Measurements from ENCODE around the gene DNTT.

The DNTT gene

DNA sequence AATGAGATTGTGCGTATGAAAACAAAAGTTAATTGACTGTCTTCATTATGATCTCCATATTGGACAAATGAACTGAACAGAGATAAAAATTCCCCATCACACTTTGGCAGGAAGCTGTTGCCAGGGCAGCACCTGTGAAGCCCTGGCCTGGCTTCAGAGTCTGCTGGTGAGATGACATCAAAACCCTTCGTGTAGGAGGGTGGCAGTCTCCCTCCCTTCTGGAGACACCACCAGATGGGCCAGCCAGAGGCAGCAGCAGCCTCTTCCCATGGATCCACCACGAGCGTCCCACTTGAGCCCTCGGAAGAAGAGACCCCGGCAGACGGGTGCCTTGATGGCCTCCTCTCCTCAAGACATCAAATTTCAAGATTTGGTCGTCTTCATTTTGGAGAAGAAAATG lies at the start of gene DNTT:
DNTT (plus strand) TSS at position 205 of the 400 bp plus-strand sequence; CDS start at position 269, 64 bp downstream.
- no peak for DNase-seq (ENCODE audit: low read depth)

DNA sequence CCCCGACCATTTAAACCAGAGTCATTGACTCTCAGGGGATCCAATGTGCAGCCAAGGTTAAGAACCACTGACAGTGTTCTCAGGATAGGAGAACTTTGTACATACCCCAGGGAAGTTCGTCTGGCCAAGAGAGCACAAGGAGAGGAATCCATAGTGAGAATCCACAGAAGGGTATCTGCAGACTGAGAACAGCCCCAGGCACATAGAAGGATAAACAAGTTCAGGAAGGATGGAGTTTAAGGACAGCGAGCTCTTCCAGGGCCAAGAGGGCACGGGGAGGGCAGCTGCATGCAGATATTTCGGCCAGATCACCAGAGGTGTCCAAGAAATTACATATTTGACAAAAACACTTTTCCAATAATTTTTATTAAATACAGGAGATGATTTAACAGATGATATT lies 49.3 kb upstream of the DNTT start:
- no peak for DNase-seq (ENCODE audit: low read depth)

DNA sequence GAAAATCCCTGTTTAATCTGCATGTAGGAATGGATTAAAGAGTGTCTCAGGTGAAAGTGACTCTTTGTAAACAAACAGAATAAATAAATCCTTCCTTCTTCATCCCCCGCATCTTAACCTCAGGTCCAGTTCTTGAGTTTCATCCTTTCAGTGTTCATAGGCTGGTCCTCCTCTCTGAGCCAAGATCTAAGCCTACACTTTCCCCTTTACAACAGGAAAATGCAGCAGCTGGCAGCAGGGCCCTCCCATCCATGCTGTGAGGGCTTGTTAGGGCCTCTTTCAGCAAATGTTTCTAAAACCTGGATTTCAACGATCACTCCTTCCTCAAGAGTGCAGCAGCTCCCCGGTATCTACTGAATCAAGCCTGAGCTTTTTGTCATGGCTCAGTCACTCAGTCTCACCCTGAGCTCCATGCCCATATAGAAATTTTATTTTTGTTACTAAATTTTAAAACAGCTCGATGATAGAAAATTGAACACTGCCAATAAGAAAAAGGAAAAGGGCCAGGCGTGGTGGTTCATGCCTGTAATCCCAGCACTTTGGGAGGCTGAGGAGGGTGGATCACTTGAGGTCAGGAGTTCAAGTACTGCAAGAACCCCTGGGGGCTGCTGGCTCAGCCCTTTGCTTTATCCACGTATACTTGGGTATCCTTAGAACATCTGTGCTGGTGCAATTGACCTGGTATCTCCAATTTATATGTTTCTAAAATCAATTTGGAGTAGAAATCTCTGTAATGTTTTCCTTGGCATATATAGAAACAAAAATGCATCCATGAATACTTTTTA lies 48.5 kb upstream of the DNTT start:
- DNase-seq (ENCODE audit: low read depth), result no peak

DNA sequence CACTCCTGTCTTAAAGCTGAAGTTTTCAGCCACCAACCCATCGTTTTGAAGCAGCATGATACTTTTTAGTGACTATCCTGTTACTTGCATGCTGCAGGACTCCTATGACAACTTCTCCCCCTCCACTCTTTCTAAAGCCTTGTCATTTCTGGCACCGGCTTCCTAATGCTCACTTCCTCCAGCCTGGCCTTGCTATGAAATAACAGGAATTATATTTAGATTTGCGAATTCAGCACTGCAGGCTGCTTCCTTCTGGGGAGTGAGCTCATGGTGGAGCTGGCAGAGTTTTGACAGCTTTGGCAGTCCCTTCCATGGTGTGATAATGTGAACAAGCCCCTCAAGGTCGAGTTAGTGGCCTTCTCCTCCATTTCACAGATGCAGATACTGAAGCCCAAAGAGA lies 46.3 kb upstream of the DNTT start:
- no peak for DNase-seq (ENCODE audit: low read depth)

DNA sequence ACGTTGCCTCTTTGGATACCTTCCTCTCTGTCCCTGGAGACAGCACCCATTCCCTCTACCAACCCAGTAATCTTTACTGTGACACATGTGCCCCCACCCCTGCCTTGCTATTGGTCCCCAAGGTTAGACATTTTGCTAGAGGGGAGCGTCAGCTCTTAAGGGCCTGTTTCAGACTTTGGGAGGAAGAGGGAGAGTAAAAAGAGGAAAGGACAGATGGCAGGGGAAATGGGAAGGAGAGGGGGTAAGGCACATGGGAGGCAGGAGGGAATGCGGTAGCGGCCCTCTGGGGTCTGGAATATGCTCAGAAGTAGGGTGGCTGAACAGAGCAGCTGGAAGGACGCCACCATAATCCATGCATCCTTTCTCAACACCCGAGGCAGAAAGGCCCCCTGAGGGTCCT lies 45.1 kb upstream of the DNTT start:
- DNase-seq (ENCODE audit: low read depth), result no peak

DNA sequence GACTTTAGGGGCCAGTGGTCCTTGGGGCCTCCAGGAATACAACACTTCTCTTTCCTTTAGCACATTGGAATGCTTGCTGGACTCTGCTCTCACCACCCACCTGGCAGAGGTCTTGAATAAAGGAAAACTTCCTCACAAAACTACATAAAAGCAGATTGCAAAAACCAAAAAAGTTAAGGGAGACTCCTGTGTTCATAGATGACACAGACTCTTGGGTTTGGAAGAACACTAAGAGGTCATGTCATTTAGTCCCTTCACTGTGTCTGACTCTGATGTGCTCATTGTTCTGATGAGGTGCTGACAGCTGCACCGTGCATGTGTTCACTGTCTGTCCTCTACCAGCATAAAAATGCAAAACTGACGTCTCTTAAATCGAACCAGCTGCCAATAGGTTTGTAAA lies 44.2 kb upstream of the DNTT start:
- DNase-seq (ENCODE audit: low read depth), result no peak

DNA sequence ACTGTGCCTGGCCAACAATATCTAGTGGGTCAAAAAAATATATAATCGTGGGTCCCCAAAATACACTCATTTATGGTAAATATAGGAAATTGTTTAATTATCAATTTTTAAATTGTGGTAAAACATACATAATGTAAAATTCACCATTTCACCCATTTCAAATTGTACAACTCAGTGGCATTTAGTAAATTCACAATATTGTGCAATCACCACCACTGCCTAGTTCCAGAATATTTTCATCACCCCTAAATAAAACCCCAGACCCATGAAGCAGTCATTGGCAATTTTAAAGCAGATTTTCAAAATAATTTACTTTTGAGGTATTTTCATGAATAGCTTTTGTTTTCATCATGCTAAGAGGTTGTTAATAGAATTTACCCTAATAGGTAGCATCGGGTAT lies 43.1 kb upstream of the DNTT start:
- no peak for DNase-seq (ENCODE audit: low read depth)

DNA sequence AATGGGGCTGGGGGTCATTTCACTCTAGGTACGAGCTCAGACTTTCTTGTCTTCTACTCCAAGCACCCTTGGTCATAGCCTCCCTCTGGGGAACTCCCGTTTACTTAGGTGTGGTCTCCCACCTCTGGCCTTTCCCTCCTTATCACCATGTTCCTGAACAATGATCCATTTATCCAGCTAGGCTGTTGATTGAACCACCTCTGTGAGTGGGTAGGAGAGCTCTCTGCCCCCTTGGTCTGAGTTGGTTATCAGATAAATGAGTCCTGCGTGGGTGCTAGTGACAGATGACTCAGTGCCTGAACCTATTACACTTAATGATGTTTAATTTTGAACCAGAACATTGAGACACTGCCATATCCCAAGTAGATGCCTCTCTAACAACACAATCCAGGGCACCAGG lies 42.3 kb upstream of the DNTT start:
- no peak for DNase-seq (ENCODE audit: low read depth)

DNA sequence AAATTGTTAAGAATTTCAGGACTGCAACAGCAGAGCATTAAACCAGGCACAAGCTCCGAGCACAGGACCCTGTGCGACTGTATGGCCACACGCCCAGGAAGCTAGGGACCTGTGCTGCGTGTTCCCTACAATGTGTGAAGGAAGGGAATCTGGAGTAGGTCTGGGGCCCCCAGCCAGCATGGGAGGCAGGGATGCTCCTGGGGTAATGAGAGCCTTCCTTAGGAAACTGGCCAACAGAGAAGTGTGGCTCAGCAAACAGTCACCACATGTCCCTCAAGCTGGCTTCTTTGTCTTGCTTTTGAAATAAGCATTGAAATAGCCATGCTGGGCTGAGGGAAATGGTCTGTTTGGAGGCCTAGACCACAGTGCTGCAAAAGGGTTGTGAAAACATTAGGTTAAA lies 41.1 kb upstream of the DNTT start:
- no peak for DNase-seq (ENCODE audit: low read depth)

DNA sequence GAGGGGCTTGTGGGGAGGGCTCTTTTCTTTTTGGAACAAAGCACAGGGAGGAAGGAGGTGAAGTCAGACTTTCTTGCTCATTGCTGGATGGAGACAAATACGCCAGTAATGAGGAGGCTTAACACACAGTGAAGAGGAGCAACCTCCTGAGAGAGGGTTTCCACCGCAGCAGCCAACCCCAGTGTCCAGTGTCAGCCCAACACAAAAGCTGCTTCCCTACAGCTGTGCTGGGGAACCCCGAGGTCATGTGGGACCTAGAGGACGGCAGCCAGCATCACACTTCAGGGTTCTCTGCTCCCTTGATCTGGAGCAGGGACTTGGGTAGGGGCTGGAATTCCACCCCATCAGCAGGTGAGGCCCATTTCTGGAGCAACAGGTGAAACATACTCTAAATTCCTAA lies 40.6 kb upstream of the DNTT start:
- DNase-seq (ENCODE audit: low read depth), result no peak

DNA sequence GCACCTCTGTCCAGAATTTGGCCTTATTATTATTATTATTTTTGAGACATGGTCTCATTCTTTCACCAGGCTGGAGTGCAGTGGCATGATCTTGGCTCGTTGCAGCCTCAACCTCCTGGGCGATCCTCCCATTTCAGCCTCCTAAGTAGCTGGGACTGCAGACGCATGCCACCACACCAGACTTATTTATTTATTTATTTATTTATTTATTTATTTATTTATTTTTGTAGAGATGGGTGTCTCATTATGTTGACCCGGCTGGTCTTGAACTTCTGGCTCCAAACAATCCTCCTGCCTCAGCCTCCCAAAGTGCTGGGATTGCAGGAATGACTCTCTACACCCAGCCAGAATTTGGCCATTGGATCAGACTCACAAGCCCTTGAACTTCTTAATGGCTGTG lies 39.3 kb upstream of the DNTT start:
- no peak for DNase-seq (ENCODE audit: low read depth)

DNA sequence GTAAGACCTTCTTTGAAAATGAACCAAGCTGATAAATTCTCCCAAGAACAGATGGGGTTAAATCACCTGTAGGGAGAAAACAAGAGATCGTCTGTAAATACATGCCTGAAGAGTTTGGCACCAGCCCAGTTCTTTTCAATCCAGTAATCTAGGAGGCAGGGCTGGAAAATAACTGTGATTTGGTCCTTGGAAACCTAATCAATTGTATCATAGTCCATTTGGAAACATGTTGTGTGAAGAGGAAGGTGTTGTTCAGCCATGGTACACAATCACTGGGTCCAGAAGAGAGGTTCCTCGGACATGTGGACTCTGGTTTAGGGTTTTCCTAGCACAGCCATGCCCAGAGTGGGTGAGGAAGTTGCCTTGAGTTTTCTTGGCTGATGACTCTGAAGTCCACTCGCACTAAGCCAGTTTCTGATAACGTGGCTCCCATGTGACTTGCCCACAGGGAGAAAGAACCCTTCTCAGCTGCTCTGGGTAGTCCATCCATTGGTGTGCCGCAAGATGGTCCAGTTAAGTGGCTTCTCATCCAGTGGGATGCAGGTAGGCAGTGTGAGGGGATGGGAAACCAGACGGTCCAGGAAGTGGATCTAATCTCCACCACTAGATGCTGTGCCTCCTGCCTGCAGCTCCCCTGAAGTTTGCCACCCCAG lies 38.0 kb upstream of the DNTT start:
- no peak for DNase-seq (ENCODE audit: low read depth)

DNA sequence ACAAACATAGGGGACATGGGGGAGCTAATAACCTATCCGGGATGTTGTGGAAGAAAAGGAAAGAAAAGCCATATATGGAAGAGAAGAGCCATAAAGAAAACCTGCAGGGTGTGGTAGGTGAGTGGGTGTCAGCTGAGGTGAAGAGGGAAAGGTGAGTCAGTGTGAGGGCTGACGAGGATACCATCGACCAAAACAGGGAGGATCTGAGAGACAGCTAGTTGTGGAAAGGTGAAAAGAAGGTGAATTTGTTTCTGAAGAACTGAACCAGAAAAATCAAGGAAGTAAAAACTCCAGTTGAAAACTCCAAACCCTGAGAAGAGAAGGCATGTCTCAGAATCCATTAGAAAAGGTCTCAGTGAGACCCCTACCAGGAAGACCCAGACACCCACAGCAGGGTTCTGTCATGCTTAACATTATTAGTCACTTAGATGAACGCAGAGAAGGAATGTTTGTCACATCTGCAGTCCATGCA lies 37.0 kb upstream of the DNTT start:
- DNase-seq (ENCODE audit: low read depth), result no peak

DNA sequence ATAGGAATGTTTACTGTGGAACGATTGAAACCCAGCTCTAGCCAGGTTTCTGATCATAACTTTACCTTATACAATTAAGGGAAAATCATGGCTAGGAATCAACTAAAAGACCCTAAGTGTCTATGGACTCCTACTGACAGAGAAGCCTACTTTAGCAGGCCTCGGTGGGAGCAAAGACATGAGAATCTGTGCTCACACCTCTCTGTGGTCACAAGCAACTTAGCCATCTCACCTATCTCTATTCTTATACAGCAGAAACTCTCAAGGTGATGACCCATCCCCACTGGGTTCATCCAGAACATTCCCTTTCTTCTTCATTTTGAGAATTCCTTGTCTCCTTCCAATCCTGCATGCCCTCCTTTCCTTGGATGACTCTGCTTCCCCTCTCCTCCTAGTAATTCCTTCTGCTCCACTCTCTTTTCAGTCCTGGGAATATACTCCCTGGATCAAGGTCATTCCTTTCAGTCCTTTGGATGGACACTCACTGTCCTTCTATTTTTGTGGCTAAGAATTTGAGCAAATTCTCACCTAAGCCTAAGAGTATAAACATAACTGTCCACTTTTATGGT lies 35.8 kb upstream of the DNTT start:
- no peak for DNase-seq (ENCODE audit: low read depth)

DNA sequence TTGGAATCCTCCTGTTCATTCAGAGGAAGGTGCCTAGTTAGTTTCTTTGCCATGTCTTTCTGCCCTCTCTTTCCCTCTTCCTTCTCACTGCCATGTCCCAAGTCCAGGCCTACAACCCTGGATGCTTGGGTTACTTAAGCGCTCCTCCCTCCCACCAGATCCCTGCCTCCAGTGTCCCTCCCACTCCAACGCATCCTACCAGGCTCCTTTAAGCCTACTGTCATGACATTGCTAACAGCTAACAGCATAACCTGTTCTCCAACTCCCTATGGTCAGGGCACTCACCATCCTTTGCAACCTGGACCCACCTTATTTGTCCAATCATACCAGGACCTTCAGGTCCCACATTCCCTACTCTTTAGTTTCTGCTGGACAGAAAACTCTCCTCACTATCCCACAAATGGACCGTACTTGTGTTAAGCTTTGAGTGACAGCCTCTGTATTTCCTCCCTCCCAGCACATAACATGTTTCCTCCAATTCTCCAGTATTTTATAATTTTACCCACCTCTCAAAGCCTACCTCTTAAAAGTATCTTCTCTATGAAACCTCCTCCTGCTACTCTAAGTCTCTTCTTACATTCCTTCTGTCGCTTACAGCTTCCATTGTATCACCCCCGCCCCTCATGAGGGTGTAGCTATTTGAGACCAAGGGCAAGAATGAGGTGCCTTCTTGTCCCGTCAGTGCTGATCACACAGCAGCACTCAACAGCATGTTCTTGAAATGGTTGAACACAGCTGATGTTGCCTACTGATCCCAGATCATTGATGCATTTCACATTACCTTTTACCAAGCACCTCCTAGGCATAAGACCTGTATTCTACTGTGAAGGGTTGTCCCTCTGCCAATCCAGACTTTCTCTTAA lies 34.6 kb upstream of the DNTT start:
- DNase-seq (ENCODE audit: low read depth), result no peak

DNA sequence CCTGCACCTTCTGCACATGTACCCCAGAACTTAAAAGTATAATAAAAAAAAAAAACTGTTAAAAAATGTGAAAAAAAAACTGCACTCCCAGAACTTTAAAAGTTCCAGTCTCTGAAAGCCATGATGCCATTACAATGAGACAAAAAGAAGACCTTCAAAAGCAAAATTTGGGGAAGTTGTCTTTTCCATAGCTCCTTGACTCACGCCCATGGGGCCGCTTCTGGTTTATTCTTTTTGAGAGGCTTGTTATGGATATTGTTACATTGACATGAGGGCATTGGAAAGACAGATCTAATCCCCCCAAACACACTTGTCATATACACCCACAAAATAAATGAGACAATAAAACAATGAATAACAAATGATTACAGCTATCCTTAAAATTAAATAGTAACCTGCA lies 33.7 kb upstream of the DNTT start:
- no peak for DNase-seq (ENCODE audit: low read depth)

DNA sequence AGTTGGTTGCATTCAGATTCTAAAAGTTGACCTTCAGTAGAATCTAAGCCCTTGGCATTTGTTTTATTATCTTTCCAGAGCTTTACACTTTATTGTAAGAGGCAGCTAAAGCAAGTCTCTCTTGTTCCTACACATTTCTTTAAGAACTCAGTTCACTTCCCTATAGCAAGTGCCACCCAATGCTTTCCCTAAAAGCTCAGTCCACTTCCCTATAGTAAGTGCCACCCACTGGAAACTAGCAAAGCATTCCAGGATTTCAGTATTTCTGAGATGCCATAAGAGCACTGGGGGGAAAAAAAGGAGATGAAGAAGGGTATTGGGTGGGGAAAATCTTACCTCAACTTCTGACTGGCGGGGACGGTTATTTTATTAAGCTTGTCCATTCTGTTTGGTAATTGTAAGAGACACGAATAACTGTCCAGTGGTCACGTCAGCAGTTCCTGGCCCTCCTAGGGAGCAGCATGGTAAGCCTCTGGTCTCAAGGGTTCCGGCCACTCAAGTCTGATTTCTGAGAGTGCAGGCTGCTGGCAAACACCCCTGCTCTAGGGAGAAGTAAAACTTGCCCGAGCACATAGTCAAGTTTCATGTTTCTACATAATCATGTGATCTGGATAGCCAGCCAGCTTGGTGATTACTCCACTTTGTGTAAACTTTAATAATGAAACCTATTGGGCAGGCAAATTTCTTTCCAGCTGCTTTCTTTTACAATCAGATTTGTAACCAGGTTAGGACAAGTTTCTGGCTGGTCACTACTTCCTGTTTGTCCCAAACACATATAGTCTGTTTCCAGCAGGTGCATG lies 33.0 kb upstream of the DNTT start, which contains the start of gene BLNK:
BLNK (minus strand) TSS at position 554 of the 800 bp plus-strand sequence; CDS start at position 383, 171 bp downstream.
- DNase-seq (ENCODE audit: low read depth), result no peak

DNA sequence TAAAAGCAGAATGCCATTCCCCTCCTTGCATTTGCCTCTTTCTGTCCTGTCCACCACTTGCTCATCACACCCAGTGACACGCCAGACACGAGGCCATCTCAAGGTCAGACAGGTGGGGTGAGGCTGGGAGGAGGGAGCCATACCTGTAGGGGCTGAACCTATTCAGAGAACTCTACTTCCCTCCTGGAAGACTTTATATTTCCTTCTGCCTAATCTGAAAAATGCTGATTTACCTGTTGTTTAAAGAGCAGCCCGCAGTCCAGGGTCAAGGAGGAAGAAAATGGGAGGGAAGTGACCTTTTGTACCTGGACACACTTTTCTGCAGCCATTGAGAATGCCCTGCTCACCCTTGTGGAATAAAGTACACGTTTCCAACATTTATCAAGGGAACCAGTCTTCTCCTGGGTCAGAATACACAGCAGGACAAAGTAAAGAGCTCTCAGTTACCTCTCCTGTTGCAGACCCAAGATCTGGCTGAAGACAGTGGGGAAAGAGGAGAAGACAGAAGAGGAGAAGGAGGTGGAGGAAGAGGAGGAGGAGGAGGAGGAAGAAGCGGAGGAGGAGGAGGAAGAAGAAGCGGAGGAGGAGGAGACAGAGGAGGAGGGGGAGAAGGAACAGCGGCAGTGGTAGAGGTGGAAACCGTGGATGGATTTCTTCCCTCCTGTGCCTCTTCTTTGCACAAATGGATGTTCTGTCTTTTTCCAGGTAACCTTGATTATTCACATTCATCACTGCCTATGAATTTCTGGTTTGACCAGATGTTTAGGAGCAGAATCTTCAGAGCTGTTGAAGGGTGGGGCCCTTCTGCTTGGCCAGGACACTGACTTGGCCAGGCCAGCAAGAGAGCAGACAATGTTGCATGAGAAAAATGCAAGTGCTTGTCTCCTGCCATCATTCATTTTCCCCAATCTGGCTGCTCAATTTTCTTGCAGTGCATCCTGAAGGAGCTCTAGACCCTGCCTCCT lies 31.6 kb upstream of the DNTT start:
- DNase-seq (ENCODE audit: low read depth), result no peak

DNA sequence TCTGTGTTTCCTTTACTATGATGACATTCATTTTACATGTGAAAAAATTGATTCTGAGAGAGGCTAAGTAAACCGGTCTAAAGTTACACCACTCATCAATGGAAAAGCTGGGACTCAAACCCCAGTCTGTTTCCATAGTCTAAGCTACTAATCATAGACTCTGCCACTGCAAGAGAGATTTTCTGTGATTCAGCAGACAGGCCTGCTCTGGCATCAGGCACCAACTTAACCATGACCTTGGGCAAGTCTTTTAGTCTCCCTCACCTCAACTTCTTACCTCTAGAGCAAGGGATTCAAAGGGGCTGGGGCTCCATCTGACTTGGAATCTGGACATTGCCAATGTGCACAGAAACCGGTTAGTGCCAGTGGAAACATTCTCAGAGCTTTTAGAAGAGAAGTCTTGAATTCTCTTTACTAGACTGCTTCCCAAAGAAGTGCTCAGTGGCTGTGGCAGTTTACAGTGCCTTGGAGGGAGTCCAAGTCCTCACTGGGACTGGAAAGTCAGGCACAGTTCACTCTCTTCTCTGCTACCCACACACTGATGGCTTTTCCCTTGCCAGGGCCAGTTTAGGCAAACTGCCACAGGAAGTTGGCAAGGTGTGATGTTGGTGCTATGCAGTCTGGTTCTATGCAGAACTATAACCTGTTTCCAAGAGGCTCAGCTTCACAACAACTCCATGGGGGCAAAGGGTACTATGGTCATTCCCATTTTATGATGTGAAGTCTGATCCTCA lies 28.4 kb upstream of the DNTT start:
- no peak for DNase-seq (ENCODE audit: low read depth)

DNA sequence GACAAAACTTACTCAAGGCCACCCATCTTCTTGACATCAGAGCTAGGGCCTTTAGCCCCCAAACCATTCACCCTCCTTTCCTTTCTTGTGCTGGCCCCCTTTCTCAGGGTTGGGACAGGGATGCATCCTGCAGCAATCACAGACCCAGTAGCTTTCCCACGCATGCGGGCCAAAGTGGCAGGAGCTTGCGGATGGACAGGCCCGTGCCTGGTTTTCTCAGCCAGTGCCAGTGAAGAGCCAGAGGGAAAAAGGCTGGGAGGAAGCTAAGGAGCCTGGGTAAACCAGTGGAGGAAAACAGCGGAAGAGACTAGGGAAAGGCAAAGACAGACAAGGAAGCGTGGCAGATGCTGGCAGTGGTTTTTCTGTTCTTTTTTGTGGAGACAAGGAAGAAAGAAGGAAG lies 27.8 kb upstream of the DNTT start:
- no peak for DNase-seq (ENCODE audit: low read depth)

Measured in activated T-helper 9 cell treated with anti-CD3 and anti-CD28 coated beads, Interleukin-2, amount 50 U/mL, for 16 hours (primary cell).